CD4-positive, alpha-beta T cell (primary cell): ENCODE data around the gene HIPK3. TPM values are rescaled to one million over a fixed set of nuclear protein-coding genes. Genes with fewer than 3 reads are reported as not detected.

Experiments
- ATAC-seq: fragments of 200-7000 bp; cut with Tn5 transposase; one replicate; pipeline ENCODE4 v1.10.0; 2022; ENCODE audit warnings: mild to moderate bottlenecking; ENCODE audit not compliant: poor library complexity
- CTCF ChIA-PET: fragments of 350-600 bp; sonication (Branson Sonifier 250); formaldehyde crosslinking; loops from one replicate; lab custom pipeline; 2021; ENCODE audit warnings: antibody characterized with exemption, inconsistent platforms; lab: Charles Lee
- POLR2A ChIA-PET: fragments of 350-600 bp; sonication (Branson Sonifier 250); formaldehyde crosslinking; loops from one replicate; lab custom pipeline; 2021; ENCODE audit warnings: antibody characterized with exemption, inconsistent platforms; lab: Charles Lee
- DNase-seq, 14 experiments: peaks; one replicate each; pipeline ENCODE4 v3.0.0-alpha.2; 2013 to 2020; ENCODE audit warnings: mixed read lengths in 2 of 14
- H3K27ac ChIP-seq, 2 donors: one replicate each; pipeline versions ENCODE4 v1.5.1 to v1.7.0; 2013; ENCODE audit warnings: low read length in 2 of 2, low read depth in 1 of 2, mild to moderate bottlenecking in 1 of 2
- H3K27me3 ChIP-seq, 2 experiments: 1 replicate in 1 of 2; 2 replicates in 1 of 2; pipeline versions ENCODE4 v1.6.1 to v1.7.0; 2013; ENCODE audit warnings: low read length in 2 of 2, control low read depth in 1 of 2, mild to moderate bottlenecking in 1 of 2, moderate library complexity in 1 of 2; ENCODE audit not compliant: insufficient read depth in 2 of 2, control insufficient read depth in 1 of 2
- H3K36me3 ChIP-seq: one replicate; pipeline ENCODE4 v1.6.1; 2013; ENCODE audit warnings: low read length, control low read depth; ENCODE audit not compliant: insufficient read depth
- H3K4me1 ChIP-seq: one replicate; pipeline ENCODE4 v1.6.1; 2013; ENCODE audit warnings: low read length, control low read depth; ENCODE audit not compliant: insufficient read depth
- H3K4me3 ChIP-seq: one replicate; pipeline ENCODE4 v1.5.1; 2013; ENCODE audit warnings: mild to moderate bottlenecking, low read length, moderate library complexity
- H3K9me3 ChIP-seq, 2 experiments: 1 replicate in 1 of 2; 2 replicates in 1 of 2; pipeline versions ENCODE4 v1.6.1 to v1.7.0; 2013; ENCODE audit warnings: low read length in 2 of 2, mild to moderate bottlenecking in 2 of 2, control low read depth in 1 of 2, moderate library complexity in 1 of 2; ENCODE audit not compliant: control insufficient read depth in 1 of 2, insufficient read depth in 1 of 2
- H3K27ac Mint-ChIP-seq: one replicate; pipeline ENCODE4 v1.8.0; 2020; ENCODE audit warnings: mixed read lengths
- H3K27me3 Mint-ChIP-seq: one replicate; pipeline ENCODE4 v1.8.0; 2021; ENCODE audit warnings: mixed read lengths
- H3K36me3 Mint-ChIP-seq: one replicate; pipeline ENCODE4 v1.8.0; 2021; ENCODE audit warnings: low read depth, mixed read lengths
- H3K4me1 Mint-ChIP-seq: one replicate; pipeline ENCODE4 v1.8.0; 2021; ENCODE audit warnings: low read depth, mixed read lengths
- H3K4me3 Mint-ChIP-seq: one replicate; pipeline ENCODE4 v1.8.0; 2020; ENCODE audit warnings: mild to moderate bottlenecking, mixed read lengths
- H3K9me3 Mint-ChIP-seq: one replicate; pipeline ENCODE4 v1.8.0; 2020; ENCODE audit warnings: mixed read lengths
- CTCF ChIP-seq: fragments of 200-600 bp; IDR thresholded peaks from one replicate; pipeline ENCODE4 v1.8.0; 2022; ENCODE audit warnings: antibody characterized with exemption, mild to moderate bottlenecking
- intact Hi-C, 2 experiments: fragments of 100-400 bp; cut with DNase I in 1 of 2; cut with micrococcal nuclease in 1 of 2; formaldehyde crosslinking; loops; one replicate each; pipeline versions ENCODE4 v1.15.1 to v1.9.0; 2023 to 2025; cut with DNase I, micrococcal nuclease
- total RNA-seq, 174 experiments: library from RNA in 2 of 174; stranded (reverse) in 2 of 174; gene quantifications; one replicate each; pipeline ENCODE4 v1.2.3 and lab custom pipeline; 2021 to 2026

Gene HIPK3
- total RNA-seq, 2 experiments from 2014 or later: 38.1 to 38.9 TPM

- Mint-ChIP-seq H3K4me1 (peaks cover 61% of the 10 kb centered on the region), H3K36me3 (peaks cover 10% of the 10 kb centered on the region), H3K27ac (no peak overlapping the region), H3K9me3 (no peaks in the 10 kb centered on the region), H3K4me3 (peak overlapping the region; percentile 52), H3K27me3 (no peaks in the 10 kb centered on the region)
- no peaks in the 10 kb centered on the region for H3K27me3 ChIP-seq
- no peak for DNase-seq
- H3K4me1 ChIP-seq: peaks cover 18% of the 10 kb centered on the region
- H3K4me3 ChIP-seq: no peak overlapping the region
- POLR2A ChIA-PET: no interaction called here
- no peak for ATAC-seq
- intact Hi-C loops: loop anchor here in 1 of 2 experiments (5.0 kb wide), 1 partner anchor 845 kb away; the partner anchor contains the start of gene NAT10
- TF ChIP-seq CTCF: no peak
- no peaks in the 10 kb centered on the region for H3K36me3 ChIP-seq
- CTCF ChIA-PET: no interaction called here
- H3K9me3 ChIP-seq: no peaks in the 10 kb centered on the region
- H3K27ac ChIP-seq: no peak overlapping the region
Observed at GRCh38 chr11:33262011-33262645, 4.9 kb downstream of the HIPK3 start.

GRCh38 chr11:33263549-33263948 is 6.4 kb downstream of the HIPK3 start:
- H3K9me3 ChIP-seq: no peaks in the 10 kb centered on the region
- Mint-ChIP-seq H3K27ac (no peak overlapping the region), H3K4me3 (no peak overlapping the region), H3K9me3 (no peaks in the 10 kb centered on the region), H3K4me1 (peaks cover 60% of the 10 kb centered on the region), H3K36me3 (peaks cover 4% of the 10 kb centered on the region), H3K27me3 (no peaks in the 10 kb centered on the region)
- CTCF ChIA-PET: interaction anchor here (1.5 kb wide), 1 partner anchor 11 kb away, joined by 5 read pairs; no protein-coding TSS in a partner anchor
- DNase-seq (no peak), ATAC-seq (no peak)
- H3K27ac ChIP-seq: no peak overlapping the region
- no peaks in the 10 kb centered on the region for H3K36me3 ChIP-seq
- H3K27me3 ChIP-seq: no peaks in the 10 kb centered on the region
- H3K4me3 ChIP-seq: no peak overlapping the region
- POLR2A ChIA-PET: no interaction called here
- peaks cover 18% of the 10 kb centered on the region for H3K4me1 ChIP-seq
- intact Hi-C loops: loop anchor here in 1 of 2 experiments (5.0 kb wide), 1 partner anchor 844 kb away; the partner anchor contains the start of gene NAT10
- TF ChIP-seq CTCF: no peak

- POLR2A ChIA-PET: no interaction called here
Observed at GRCh38 chr11:33264926-33265325, 7.7 kb downstream of the HIPK3 start.

More at GRCh38 chr11:33264926-33265325, 7.7 kb downstream of the HIPK3 start:
- no peak overlapping the region for H3K27ac ChIP-seq
- intact Hi-C loops: loop anchor here in 1 of 2 experiments (5.0 kb wide), 1 partner anchor 842 kb away; the partner anchor contains the start of gene NAT10
- ATAC-seq (no peak), DNase-seq (no peak)
- Mint-ChIP-seq H3K4me3 (no peak overlapping the region), H3K27me3 (no peaks in the 10 kb centered on the region), H3K36me3 (peaks cover 5% of the 10 kb centered on the region), H3K4me1 (peaks cover 62% of the 10 kb centered on the region), H3K27ac (no peak overlapping the region), H3K9me3 (no peaks in the 10 kb centered on the region)
- H3K36me3 ChIP-seq: no peaks in the 10 kb centered on the region
- H3K4me3 ChIP-seq: no peak overlapping the region
- no peak for TF ChIP-seq CTCF
- CTCF ChIA-PET: no interaction called here
- peaks cover 18% of the 10 kb centered on the region for H3K4me1 ChIP-seq
- no peaks in the 10 kb centered on the region for H3K9me3 ChIP-seq
- no peaks in the 10 kb centered on the region for H3K27me3 ChIP-seq
